ENCODE measurements around the gene PSPN. TPM values are rescaled to one million over a fixed set of nuclear protein-coding genes. Genes with fewer than 3 reads are reported as not detected.

Gene PSPN
- total and polyA plus RNA-seq, 11 donors: 0.24 to 1.4 (median 0.86) TPM

DNA sequence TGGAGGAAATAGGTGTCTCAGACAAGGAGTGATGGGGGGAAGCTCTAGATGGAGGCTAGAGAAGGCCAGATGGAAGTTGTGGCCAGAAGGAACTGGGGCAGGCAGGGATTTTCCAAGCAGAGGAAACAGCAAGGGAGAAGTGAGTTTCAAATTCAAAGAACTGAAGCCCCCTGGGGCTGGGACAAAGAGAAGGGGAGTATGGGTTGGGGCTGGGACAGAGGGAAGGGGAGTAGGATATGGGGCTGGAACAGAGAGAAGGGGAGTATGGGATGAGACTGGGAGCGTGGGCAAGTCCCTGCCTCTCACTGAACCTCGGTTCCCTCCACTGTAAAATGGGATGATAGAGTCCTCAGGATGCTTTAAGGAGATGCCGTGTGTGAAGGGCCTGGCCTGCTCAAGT lies 19.1 kb upstream of the PSPN start:
- Histone ChIP-seq H3K4me3 (no peak overlapping the region), H3K27me3 (no peaks in the 10 kb centered on the region), H3K27ac (no peak overlapping the region), H3K36me3 (peaks cover 0 to 21% (median 13%) of the 10 kb centered on the region in 9 donors), H3K4me1 (peaks cover 0 to 17% (median 10%) of the 10 kb centered on the region in 12 donors), H3K9me3 (no peaks in the 10 kb centered on the region)
- TF ChIP-seq, protein P1, sequence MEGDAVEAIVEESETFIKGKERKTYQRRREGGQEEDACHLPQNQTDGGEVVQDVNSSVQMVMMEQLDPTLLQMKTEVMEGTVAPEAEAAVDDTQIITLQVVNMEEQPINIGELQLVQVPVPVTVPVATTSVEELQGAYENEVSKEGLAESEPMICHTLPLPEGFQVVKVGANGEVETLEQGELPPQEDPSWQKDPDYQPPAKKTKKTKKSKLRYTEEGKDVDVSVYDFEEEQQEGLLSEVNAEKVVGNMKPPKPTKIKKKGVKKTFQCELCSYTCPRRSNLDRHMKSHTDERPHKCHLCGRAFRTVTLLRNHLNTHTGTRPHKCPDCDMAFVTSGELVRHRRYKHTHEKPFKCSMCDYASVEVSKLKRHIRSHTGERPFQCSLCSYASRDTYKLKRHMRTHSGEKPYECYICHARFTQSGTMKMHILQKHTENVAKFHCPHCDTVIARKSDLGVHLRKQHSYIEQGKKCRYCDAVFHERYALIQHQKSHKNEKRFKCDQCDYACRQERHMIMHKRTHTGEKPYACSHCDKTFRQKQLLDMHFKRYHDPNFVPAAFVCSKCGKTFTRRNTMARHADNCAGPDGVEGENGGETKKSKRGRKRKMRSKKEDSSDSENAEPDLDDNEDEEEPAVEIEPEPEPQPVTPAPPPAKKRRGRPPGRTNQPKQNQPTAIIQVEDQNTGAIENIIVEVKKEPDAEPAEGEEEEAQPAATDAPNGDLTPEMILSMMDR (IDR thresholded peaks at IDR 0.05): no peak
- TF ChIP-seq POLR2A (IDR thresholded peaks at IDR 0.05): no peak
- intact Hi-C loops (cut with DNase I): loop anchor here in 1 of 10 donors (5.0 kb wide), 1 partner anchor 1928 kb away; no protein-coding TSS in a partner anchor
- WGBS, 4 donors: 77 to 93% (median 85%) methylated on average over 3 of the region's 3 CpGs
- no peak for DNase-seq
- ATAC-seq: no peak

DNA sequence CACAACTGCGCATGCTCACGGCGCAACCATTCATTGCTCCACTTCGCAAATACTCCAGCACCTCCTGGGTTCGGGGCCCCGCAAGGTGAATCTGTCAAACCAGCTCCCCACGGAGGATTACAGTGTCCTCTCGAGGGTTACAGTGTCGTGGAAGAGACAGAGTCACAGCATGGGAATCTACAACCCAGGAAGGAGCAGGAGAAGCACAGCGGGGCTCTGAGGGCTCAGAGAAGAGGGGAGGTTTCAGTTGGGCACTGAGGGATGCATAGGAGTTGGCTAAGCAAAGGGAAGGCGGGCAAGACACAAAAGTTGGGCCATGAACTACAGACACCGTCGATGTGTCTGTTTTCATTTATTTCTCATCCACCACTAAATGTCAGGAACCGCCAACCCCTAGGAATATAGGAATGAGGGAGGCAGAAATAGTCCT lies 18.3 kb upstream of the PSPN start:
- Histone ChIP-seq H3K27me3 (no peaks in the 10 kb centered on the region), H3K9me3 (no peaks in the 10 kb centered on the region), H3K36me3 (peaks cover 0 to 29% (median 21%) of the 10 kb centered on the region in 9 donors), H3K4me3 (peak overlapping the region; percentile 60 to 99 (median 81)), H3K4me1 (peaks cover 0 to 17% (median 10%) of the 10 kb centered on the region in 12 donors), H3K27ac (peak overlapping the region; percentile 87 to 98 (median 94))
- ATAC-seq (no peak), DNase-seq (peak in 1 of 5 donors; percentile 84)
- intact Hi-C loops (cut with DNase I): loop anchor here in 6 of 10 donors (1.0 to 5.0 kb wide), 6 partner anchors 21 to 1927 kb away; partner anchors contain the start of genes ALKBH7 (in 2 of the 6), CLPP (in 1 of the 6) and KHSRP (in 1 of the 6)
- TF ChIP-seq POLR2A (IDR thresholded peaks at IDR 0.05): no peak
- TF ChIP-seq, protein P1 (IDR thresholded peaks at IDR 0.05): no peak
- 25 to 40% (median 26%) methylated on average over 9 to 14 of the region's 14 CpGs for WGBS, 4 donors

DNA sequence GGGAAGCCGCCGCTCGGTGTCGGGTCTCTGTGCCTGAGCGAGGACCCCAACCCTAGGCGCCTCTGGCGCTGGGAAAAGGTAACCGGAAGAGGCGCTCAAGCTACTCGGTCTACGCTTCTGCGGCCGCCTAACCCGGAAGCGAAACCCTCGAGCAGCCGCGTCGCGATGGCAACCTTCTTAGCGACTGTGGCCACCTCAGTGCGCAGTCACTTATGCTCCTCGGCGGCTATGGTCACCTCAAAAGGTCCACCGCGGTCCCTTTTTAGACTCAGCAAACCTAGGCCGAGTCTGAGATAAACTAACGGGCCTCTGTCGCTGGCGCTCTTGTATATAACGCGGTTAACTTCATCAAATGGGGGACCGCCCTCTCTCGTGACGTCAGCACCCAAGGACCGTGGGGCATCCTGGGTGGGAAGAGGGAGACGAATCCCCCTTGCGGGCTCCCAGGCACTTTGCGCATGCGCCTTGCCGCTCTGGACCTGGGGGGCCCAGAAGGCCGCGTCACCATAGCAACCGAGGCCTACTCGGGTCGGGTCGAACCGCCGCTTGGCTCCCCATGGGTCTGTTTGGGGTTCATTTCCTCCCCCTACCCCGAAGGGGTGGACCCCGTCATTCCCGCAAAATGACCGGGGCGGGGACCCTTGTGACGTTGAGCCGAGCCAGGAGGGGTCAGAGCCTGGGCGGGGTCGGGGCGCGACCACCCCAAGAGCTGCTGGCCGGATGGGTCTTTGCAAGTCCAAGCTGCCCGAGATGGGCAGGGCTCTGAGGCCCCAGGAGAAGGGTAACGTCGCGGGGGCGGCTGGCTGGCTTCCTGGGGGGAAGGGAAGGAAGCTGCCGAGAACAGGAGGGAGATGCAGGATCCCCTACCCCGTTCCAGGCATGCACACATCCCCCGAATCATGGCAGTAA lies 17.6 kb upstream of the PSPN start, which contains the start of gene GTF2F1:
GTF2F1 (minus strand) TSS at position 91 of the 909 bp plus-strand sequence. CDS start 169 bp downstream, outside the sequence.
- peak in 1 of 2 donors; percentile 40 for TF ChIP-seq POLR2A (IDR thresholded peaks at IDR 0.05)
- TF ChIP-seq, protein P1 (IDR thresholded peaks at IDR 0.05): peak in 4 of 12 donors; percentile 15 to 33 (median 25)
- no peaks in the 10 kb centered on the region for H3K9me3 ChIP-seq
- intact Hi-C loops (cut with DNase I): loop anchor here in 6 of 10 donors (1.0 to 5.0 kb wide), 6 partner anchors 20 to 1926 kb away; partner anchors contain the start of genes ALKBH7 (in 2 of the 6), CLPP (in 1 of the 6) and KHSRP (in 1 of the 6)
- peak; percentile 92 to 96 (median 94) for ATAC-seq
- no peaks in the 10 kb centered on the region for H3K27me3 ChIP-seq
- WGBS, 4 donors: 0 to 1% (median 1%) methylated on average over 44 to 69 of the region's 69 CpGs
- peak; percentile 96 to 98 (median 98) for DNase-seq
- H3K4me1 ChIP-seq: peaks cover 0 to 17% (median 10%) of the 10 kb centered on the region in 12 donors
- peak within 1 kb of the TSS; percentile 87 to 98 (median 94) for H3K27ac ChIP-seq
- H3K4me3 ChIP-seq: peak within 1 kb of the TSS; percentile 60 to 99 (median 81)
- H3K36me3 ChIP-seq: peaks cover 0 to 36% (median 28%) of the 10 kb centered on the region in 9 donors
